Measurements from ENCODE around the gene SH3GL1. TPM values are rescaled to one million over a fixed set of nuclear protein-coding genes. Genes with fewer than 3 reads are reported as not detected.

SH3GL1 gene
- total RNA-seq, 1 donor from 2014 or later, result 96.6 TPM

DNA sequence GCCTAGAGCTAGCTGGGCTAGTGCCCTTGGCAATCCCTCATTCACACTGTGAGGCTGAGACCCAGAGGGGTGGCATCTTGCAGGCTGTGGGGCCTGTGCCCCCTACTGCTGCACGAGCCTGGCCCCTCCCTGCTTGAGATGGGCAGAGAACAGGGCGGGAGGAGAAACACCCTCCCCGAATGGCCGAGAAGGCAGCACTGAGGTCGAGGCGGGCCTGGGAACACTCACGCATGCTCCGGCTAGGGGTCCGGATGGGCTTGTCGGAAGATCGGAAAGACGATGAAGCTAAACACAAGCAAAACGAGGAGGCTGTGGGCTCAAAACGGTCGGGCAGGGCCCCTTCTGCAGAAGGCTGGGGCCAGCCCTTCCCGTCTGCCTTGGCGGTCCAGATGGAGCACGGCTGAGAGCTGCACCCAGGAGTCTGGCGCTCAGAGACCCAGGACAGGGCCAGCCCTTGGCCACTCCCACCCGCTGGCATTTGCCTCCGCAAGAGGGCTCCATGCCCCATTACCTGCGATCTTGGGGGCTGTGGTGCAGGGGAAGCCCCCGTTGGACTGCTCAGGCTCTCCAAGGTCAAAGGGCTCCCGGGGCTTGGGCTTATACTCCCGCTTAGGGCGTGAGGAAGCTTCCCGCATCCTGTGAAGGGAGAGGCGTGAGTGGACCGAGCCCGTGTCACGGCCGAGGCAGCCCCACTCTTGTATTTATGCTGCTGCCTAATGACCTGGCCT, 38.1 kb downstream of the SH3GL1 start:
- TF ChIP-seq, protein P1, sequence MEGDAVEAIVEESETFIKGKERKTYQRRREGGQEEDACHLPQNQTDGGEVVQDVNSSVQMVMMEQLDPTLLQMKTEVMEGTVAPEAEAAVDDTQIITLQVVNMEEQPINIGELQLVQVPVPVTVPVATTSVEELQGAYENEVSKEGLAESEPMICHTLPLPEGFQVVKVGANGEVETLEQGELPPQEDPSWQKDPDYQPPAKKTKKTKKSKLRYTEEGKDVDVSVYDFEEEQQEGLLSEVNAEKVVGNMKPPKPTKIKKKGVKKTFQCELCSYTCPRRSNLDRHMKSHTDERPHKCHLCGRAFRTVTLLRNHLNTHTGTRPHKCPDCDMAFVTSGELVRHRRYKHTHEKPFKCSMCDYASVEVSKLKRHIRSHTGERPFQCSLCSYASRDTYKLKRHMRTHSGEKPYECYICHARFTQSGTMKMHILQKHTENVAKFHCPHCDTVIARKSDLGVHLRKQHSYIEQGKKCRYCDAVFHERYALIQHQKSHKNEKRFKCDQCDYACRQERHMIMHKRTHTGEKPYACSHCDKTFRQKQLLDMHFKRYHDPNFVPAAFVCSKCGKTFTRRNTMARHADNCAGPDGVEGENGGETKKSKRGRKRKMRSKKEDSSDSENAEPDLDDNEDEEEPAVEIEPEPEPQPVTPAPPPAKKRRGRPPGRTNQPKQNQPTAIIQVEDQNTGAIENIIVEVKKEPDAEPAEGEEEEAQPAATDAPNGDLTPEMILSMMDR (IDR thresholded peaks at IDR 0.05), result no peak
- H3K4me1 Mint-ChIP-seq (ENCODE audit: low read depth), result peaks cover 7% of the 10 kb centered on the region
- H3K27me3 Mint-ChIP-seq (ENCODE audit: low read depth), result no peaks in the 10 kb centered on the region
- DNase-seq (ENCODE audit: low spot score), result peak; percentile 87
- H3K27ac Mint-ChIP-seq (ENCODE audit: unreplicated experiment), result peak overlapping the region; percentile 32
- H3K36me3 Mint-ChIP-seq (ENCODE audit: low read depth), result peaks cover 5% of the 10 kb centered on the region
- H3K4me3 Mint-ChIP-seq (ENCODE audit: unreplicated experiment), result no peak overlapping the region
- H3K9me3 Mint-ChIP-seq (ENCODE audit: low read depth), result no peaks in the 10 kb centered on the region

DNA sequence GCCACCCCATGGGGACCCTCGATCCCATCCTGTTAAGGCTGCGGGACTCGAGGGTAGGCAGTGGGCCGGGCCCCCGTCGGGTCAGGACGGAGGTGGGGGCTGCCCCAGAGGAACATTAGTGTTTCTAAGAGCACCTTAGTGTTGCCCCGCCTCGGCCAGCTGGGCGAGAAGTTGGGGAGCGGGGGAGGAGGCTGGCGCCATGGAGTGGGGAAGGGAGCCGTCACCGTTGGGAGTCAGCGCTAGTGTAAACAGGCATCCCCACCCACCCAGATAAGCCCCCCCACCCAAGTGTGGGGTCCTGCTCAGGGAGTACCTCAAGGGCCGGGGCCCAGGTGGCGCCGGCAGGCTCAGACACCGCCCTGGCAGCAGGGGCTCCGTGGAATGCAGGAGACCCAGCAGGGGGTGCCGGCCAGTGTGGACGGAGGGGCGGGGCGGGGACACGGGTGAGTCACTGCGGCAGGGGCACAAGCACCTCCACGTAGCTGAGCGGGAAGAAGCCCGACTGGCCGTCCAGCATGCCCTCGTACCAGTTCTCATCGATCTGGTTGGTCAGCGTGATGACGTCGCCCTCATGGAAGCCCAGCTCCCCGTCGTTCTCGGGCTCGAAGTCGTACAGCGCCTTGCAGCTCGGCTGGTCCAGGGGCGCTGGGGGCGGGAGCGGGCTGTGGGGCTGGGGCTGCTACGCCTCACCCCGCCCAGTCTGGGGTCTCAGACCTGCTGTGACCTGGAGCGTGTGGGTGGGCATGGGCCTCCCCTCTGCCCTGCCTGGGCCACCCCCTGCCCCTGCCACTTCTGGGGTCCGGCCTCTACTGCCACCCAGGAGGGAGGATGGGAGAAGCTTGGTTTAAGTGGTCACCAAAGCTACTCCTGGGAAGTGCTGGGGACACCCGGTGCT, 38.9 kb downstream of the SH3GL1 start:
- Mint-ChIP-seq H3K4me3 (ENCODE audit: unreplicated experiment) (no peak overlapping the region), H3K27me3 (ENCODE audit: low read depth) (no peaks in the 10 kb centered on the region), H3K27ac (ENCODE audit: unreplicated experiment) (no peak overlapping the region), H3K36me3 (ENCODE audit: low read depth) (peaks cover 5% of the 10 kb centered on the region), H3K4me1 (ENCODE audit: low read depth) (peaks cover 7% of the 10 kb centered on the region), H3K9me3 (ENCODE audit: low read depth) (no peaks in the 10 kb centered on the region)
- TF ChIP-seq, protein P1 (IDR thresholded peaks at IDR 0.05), result no peak
- peak; percentile 86 for DNase-seq (ENCODE audit: low spot score)

DNA sequence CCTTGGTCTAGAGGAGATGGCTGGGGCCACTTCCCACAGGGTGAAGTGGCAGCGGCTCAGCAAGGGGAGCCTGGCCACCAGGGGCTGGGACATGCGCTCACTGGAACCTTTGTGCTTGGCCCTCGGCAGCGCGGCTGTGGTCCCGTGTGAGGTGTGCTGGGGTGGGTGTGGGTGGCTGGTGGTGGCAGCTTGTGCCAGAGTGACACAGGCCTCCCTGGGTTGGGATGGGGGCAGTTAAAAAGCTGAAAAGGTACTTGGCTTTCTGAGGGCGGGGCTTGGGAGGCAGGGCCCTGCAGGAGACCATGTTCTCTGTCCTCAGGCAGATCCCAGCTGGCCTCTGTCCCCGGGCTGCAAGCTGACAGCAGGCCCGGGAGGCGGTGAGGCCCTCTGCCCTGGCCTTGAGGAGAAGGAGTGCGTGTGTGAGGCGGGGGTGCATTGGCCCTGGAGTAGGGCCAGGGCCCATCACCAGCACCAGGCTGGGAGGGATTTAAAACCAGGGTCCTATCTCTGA, 39.7 kb downstream of the SH3GL1 start:
- H3K27ac Mint-ChIP-seq (ENCODE audit: unreplicated experiment), result no peak overlapping the region
- no peak overlapping the region for H3K4me3 Mint-ChIP-seq (ENCODE audit: unreplicated experiment)
- H3K27me3 Mint-ChIP-seq (ENCODE audit: low read depth), result no peaks in the 10 kb centered on the region
- TF ChIP-seq, protein P1 (IDR thresholded peaks at IDR 0.05), result no peak
- H3K4me1 Mint-ChIP-seq (ENCODE audit: low read depth), result peaks cover 7% of the 10 kb centered on the region
- H3K9me3 Mint-ChIP-seq (ENCODE audit: low read depth), result no peaks in the 10 kb centered on the region
- H3K36me3 Mint-ChIP-seq (ENCODE audit: low read depth), result peaks cover 5% of the 10 kb centered on the region
- DNase-seq (ENCODE audit: low spot score), result peak; percentile 85

DNA sequence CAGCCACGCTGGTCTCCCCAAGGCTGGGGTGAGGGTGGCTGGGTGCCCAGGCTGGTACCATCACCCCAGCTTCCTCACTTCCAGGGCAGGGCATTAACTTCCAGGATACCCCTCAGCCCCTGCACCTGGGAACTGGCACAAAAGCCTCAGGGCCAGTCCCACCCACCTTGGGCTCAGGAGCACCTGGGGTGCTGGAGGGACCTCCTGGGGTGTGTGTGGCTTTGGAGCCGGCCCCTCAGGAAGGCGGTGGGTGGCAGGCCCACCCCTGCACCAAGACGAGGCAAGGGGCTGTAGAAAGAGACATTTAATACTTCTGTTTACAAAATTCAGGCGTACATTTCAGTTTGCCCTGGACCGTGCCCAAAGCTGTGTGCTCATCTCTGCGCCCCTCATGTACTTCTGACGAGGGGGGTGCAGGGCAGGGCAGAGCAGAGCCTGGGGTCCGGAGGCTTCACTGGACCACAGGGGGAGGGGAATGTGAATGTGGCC, 40.2 kb downstream of the SH3GL1 start:
- Mint-ChIP-seq H3K9me3 (ENCODE audit: low read depth) (no peaks in the 10 kb centered on the region), H3K27ac (ENCODE audit: unreplicated experiment) (no peak overlapping the region), H3K36me3 (ENCODE audit: low read depth) (peaks cover 5% of the 10 kb centered on the region), H3K4me1 (ENCODE audit: low read depth) (peaks cover 7% of the 10 kb centered on the region), H3K27me3 (ENCODE audit: low read depth) (no peaks in the 10 kb centered on the region), H3K4me3 (ENCODE audit: unreplicated experiment) (no peak overlapping the region)
- DNase-seq (ENCODE audit: low spot score), result no peak
- TF ChIP-seq, protein P1 (IDR thresholded peaks at IDR 0.05), result no peak

DNA sequence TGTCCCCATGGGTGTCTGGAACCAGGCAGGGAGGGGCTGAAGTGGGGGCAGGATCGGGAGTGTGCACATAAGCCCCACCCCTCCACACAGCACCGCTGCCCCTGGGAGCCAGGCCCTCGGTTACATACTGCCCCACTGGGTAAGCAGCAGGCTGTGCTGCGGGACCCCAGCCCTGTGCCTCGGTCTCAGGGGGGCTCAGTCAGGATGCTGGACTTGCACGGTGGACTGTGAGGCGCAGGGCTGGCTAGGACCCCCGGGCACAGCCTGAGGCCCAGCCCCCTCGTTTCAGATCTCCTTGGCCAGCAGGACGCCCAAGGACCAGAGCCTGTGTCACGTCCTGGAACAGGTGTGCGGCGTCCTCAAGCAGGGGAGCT, 40.7 kb downstream of the SH3GL1 start:
- no peak overlapping the region for H3K4me3 Mint-ChIP-seq (ENCODE audit: unreplicated experiment)
- no peak for DNase-seq (ENCODE audit: low spot score)
- no peaks in the 10 kb centered on the region for H3K9me3 Mint-ChIP-seq (ENCODE audit: low read depth)

More for the DNA sequence above, 40.7 kb downstream of the SH3GL1 start:
- Mint-ChIP-seq H3K4me1 (ENCODE audit: low read depth) (peaks cover 7% of the 10 kb centered on the region), H3K27me3 (ENCODE audit: low read depth) (no peaks in the 10 kb centered on the region), H3K27ac (ENCODE audit: unreplicated experiment) (peak overlapping the region; percentile 17), H3K36me3 (ENCODE audit: low read depth) (peaks cover 5% of the 10 kb centered on the region)
- TF ChIP-seq, protein P1 (IDR thresholded peaks at IDR 0.05), result no peak

Data from chondrocyte (in vitro differentiated cells).